Gastrocnemius medialis (tissue), 4 donors: ENCODE measurements around the gene TOR1AIP2. TPM values are rescaled to one million over a fixed set of nuclear protein-coding genes. Genes with fewer than 3 reads are reported as not detected.

Experiments
- ATAC-seq, 2 donors: fragments of 150-250 bp; one replicate each; pipeline ENCODE4 v1.9.1; 2016
- DNase-seq, 2 donors: peaks; one replicate each; pipeline ENCODE4 v3.0.0-alpha.2; 2019
- H3K27ac ChIP-seq, 4 donors: fragments of 200-600 bp; sonication (generic); 1 replicate in 1 of 4; 2 replicates in 3 of 4; pipeline ENCODE4 v1.5.1; 2016 to 2018; ENCODE audit warnings: mild to moderate bottlenecking in 2 of 4, moderate library complexity in 1 of 4
- H3K27me3 ChIP-seq, 3 donors: fragments of 200-600 bp; sonication (generic) in 2 of 3; 1 replicate in 1 of 3; 2 replicates in 2 of 3; pipeline versions ENCODE4 v1.5.1 to v1.6.0; 2016 to 2019; ENCODE audit warnings: mild to moderate bottlenecking in 1 of 3, moderate library complexity in 1 of 3
- H3K36me3 ChIP-seq, 2 donors: fragments of 200-600 bp; sonication (generic) in 1 of 2; one replicate each; pipeline ENCODE4 v1.5.1; 2017 to 2018
- H3K4me1 ChIP-seq, 2 donors: fragments of 200-600 bp; sonication (generic) in 1 of 2; one replicate each; pipeline ENCODE4 v1.5.1; 2016 to 2017; ENCODE audit warnings: mild to moderate bottlenecking in 2 of 2
- H3K4me3 ChIP-seq, 4 donors: fragments of 200-600 bp; sonication (generic) in 3 of 4; 1 replicate in 1 of 4; 2 replicates in 3 of 4; pipeline ENCODE4 v1.5.1; 2016 to 2019; ENCODE audit warnings: mild to moderate bottlenecking in 2 of 4
- H3K9me3 ChIP-seq, 3 donors: fragments of 200-600 bp; sonication (generic) in 2 of 3; 1 replicate in 1 of 3; 2 replicates in 2 of 3; pipeline ENCODE4 v1.5.1; 2016 to 2019
- CTCF ChIP-seq, 5 experiments: fragments of 450-650 bp in 3 of 5; fragments of 200-600 bp in 2 of 5; sonication (generic) in 2 of 5; IDR thresholded peaks in 4 of 5; conservative IDR thresholded peaks in 1 of 5; 1 replicate in 4 of 5; 2 replicates in 1 of 5; pipeline ENCODE4 v1.5.1; 2016 to 2019; ENCODE audit warnings: antibody characterized with exemption in 5 of 5, mild to moderate bottlenecking in 3 of 5, moderate library complexity in 3 of 5
- POLR2A ChIP-seq, 2 donors: fragments of 450-650 bp; IDR thresholded peaks; one replicate each; pipeline ENCODE4 v1.6.1; 2017; ENCODE audit warnings: antibody characterized with exemption in 2 of 2, mild to moderate bottlenecking in 2 of 2, moderate library complexity in 2 of 2
- in situ Hi-C, 4 donors: fragments of 200-750 bp; cut with MboI; loops; one replicate each; pipeline versions ENCODE4 v1.15.0 to v1.8.0; 2017; ENCODE audit warnings: low sequenced_read_pairs in 4 of 4
- intact Hi-C: fragments of 100-400 bp; cut with DNase I; formaldehyde crosslinking; loops from one replicate; pipeline ENCODE4 v1.15.1; 2023; ENCODE audit warnings: low total_unique reads
- total RNA-seq, 4 donors: library from RNA; depleted of rRNA; stranded (reverse); fragments of >200 nt; gene quantifications; one replicate each; pipeline versions ENCODE4 v1.1.0 to v1.2.3, GENCODE V29; 2016

Gene TOR1AIP2
- total RNA-seq, 4 donors from 2014 or later, result 78.7 to 274 (median 129) TPM

GRCh38 chr1:179822065-179822464 lies 55.5 kb downstream of the TOR1AIP2 start:
- no peaks in the 10 kb centered on the region for H3K9me3 ChIP-seq
- TF ChIP-seq POLR2A (IDR thresholded peaks at IDR 0.05) (no peak), CTCF (IDR thresholded peaks at IDR 0.05 in 4 of 5, conservative IDR thresholded peaks at IDR 0.05 in 1 of 5) (no peak)
- no peak for DNase-seq
- H3K36me3 ChIP-seq, result no peaks in the 10 kb centered on the region
- intact Hi-C loops (loop anchor here (2.0 kb wide), 1 partner anchor 109 kb away; no protein-coding TSS in a partner anchor), in situ Hi-C loops (loop anchor here in 1 of 4 donors (25.0 kb wide), 1 partner anchor 735 kb away; the partner anchor contains the start of gene TOR3A)
- no peaks in the 10 kb centered on the region for H3K27me3 ChIP-seq
- ATAC-seq, result no peak
- no peak overlapping the region for H3K27ac ChIP-seq
- H3K4me3 ChIP-seq, result no peak overlapping the region
- H3K4me1 ChIP-seq, result peaks cover 0 to 9% of the 10 kb centered on the region in 2 donors

- no peak overlapping the region for H3K4me3 ChIP-seq
- H3K27me3 ChIP-seq, result no peaks in the 10 kb centered on the region
- no peaks in the 10 kb centered on the region for H3K9me3 ChIP-seq
- intact Hi-C loops, result no loop called here
- ATAC-seq (no peak), DNase-seq (no peak)
- TF ChIP-seq POLR2A (IDR thresholded peaks at IDR 0.05) (no peak), CTCF (IDR thresholded peaks at IDR 0.05 in 4 of 5, conservative IDR thresholded peaks at IDR 0.05 in 1 of 5) (no peak)
- H3K27ac ChIP-seq, result no peak overlapping the region
- H3K36me3 ChIP-seq, result no peaks in the 10 kb centered on the region
- peaks cover 0 to 14% of the 10 kb centered on the region in 2 donors for H3K4me1 ChIP-seq
- in situ Hi-C loops, result loop anchor here in 1 of 4 donors (25.0 kb wide), 1 partner anchor 734 kb away; the partner anchor contains the start of gene TOR3A
Measured at GRCh38 chr1:179821524-179821923, 56.1 kb downstream of the TOR1AIP2 start.

GRCh38 chr1:179820226-179820970 lies 57.2 kb downstream of the TOR1AIP2 start:
- no peaks in the 10 kb centered on the region for H3K9me3 ChIP-seq
- in situ Hi-C loops (loop anchor here in 1 of 4 donors (25.0 kb wide), 1 partner anchor 733 kb away; the partner anchor contains the start of gene TOR3A), intact Hi-C loops (no loop called here)
- no peaks in the 10 kb centered on the region for H3K27me3 ChIP-seq
- ATAC-seq (no peak), DNase-seq (no peak)
- H3K4me3 ChIP-seq, result no peak overlapping the region
- TF ChIP-seq POLR2A (IDR thresholded peaks at IDR 0.05) (no peak), CTCF (IDR thresholded peaks at IDR 0.05 in 4 of 5, conservative IDR thresholded peaks at IDR 0.05 in 1 of 5) (no peak)
- H3K27ac ChIP-seq, result no peak overlapping the region
- peaks cover 5 to 15% of the 10 kb centered on the region in 2 donors for H3K4me1 ChIP-seq
- H3K36me3 ChIP-seq, result no peaks in the 10 kb centered on the region

GRCh38 chr1:179818743-179819173 lies 58.8 kb downstream of the TOR1AIP2 start:
- H3K4me3 ChIP-seq, result no peak overlapping the region
- in situ Hi-C loops (loop anchor here in 1 of 4 donors (25.0 kb wide), 1 partner anchor 731 kb away; the partner anchor contains the start of gene TOR3A), intact Hi-C loops (no loop called here)
- no peaks in the 10 kb centered on the region for H3K9me3 ChIP-seq
- no peaks in the 10 kb centered on the region for H3K27me3 ChIP-seq
- ATAC-seq (no peak), DNase-seq (peak in 1 of 2 donors; percentile 24)
- no peak for TF ChIP-seq CTCF (IDR thresholded peaks at IDR 0.05 in 4 of 5, conservative IDR thresholded peaks at IDR 0.05 in 1 of 5)
- no peak for TF ChIP-seq POLR2A (IDR thresholded peaks at IDR 0.05)
- H3K27ac ChIP-seq, result peak overlapping the region in 3 of 4 donors; percentile 28 to 34 (median 34)
- no peaks in the 10 kb centered on the region for H3K36me3 ChIP-seq
- peaks cover 14 to 19% of the 10 kb centered on the region in 2 donors for H3K4me1 ChIP-seq
